MM.1S (cell line): ENCODE data around the gene RAB21.

Source experiments
- DNase-seq: peaks from one replicate; pipeline ENCODE4 v3.0.0-alpha.2; 2015
- H2AFZ ChIP-seq: fragments of 300-600 bp; sonication (generic); 2 replicates; pipeline ENCODE4 v1.6.0; 2016; ENCODE audit warnings: antibody characterized with exemption, low read length
- H3F3A ChIP-seq: fragments of 300-600 bp; sonication (generic); 2 replicates; pipeline ENCODE4 v1.6.1; 2016; ENCODE audit warnings: mild to moderate bottlenecking, antibody characterized with exemption, low read length, moderate library complexity, mixed read lengths; ENCODE audit not compliant: insufficient read depth
- H3K27ac ChIP-seq: fragments of 300-600 bp; sonication (generic); 2 replicates; pipeline ENCODE4 v1.5.1; 2016; ENCODE audit warnings: mild to moderate bottlenecking, low read length
- H3K27me3 ChIP-seq: fragments of 300-600 bp; sonication (generic); replicated peaks from 2 replicates; pipeline ENCODE4 v1.6.0; 2016; ENCODE audit warnings: low read length; ENCODE audit not compliant: insufficient read depth
- H3K36me3 ChIP-seq: fragments of 300-600 bp; sonication (generic); replicated peaks from 2 replicates; pipeline ENCODE4 v1.6.1; 2016; ENCODE audit warnings: mild to moderate bottlenecking, low read length, mixed read lengths; ENCODE audit not compliant: insufficient read depth
- H3K4me1 ChIP-seq: fragments of 300-600 bp; sonication (generic); 2 replicates; pipeline ENCODE4 v1.6.1; 2016; ENCODE audit warnings: low read length, mixed read lengths
- H3K4me2 ChIP-seq: fragments of 300-600 bp; sonication (generic); 2 replicates; pipeline ENCODE4 v1.6.0; 2016; ENCODE audit warnings: low read depth, low read length
- H3K4me3 ChIP-seq: fragments of 300-600 bp; sonication (generic); 2 replicates; pipeline ENCODE4 v1.5.1; 2016; ENCODE audit warnings: low read length, mixed read lengths
- H3K79me2 ChIP-seq: fragments of 300-600 bp; sonication (generic); 2 replicates; pipeline ENCODE4 v1.6.1; 2016; ENCODE audit warnings: mixed run types, low read length, mixed read lengths
- H3K9ac ChIP-seq: fragments of 300-600 bp; sonication (generic); 2 replicates; pipeline ENCODE4 v1.6.1; 2016; ENCODE audit warnings: low read length, mixed read lengths
- H3K9me2 ChIP-seq: fragments of 300-600 bp; sonication (generic); replicated peaks from 2 replicates; pipeline ENCODE4 v1.6.1; 2016; ENCODE audit warnings: mild to moderate bottlenecking, low read length, mixed read lengths; ENCODE audit not compliant: insufficient read depth
- H3K9me3 ChIP-seq: fragments of 300-600 bp; sonication (generic); replicated peaks from 2 replicates; pipeline ENCODE4 v1.6.1; 2016; ENCODE audit warnings: mild to moderate bottlenecking, low read length, mixed read lengths; ENCODE audit not compliant: insufficient read depth
- H4K20me1 ChIP-seq: fragments of 300-600 bp; sonication (generic); 2 replicates; pipeline ENCODE4 v1.6.1; 2016; ENCODE audit warnings: mild to moderate bottlenecking, low read length, moderate library complexity, mixed read lengths; ENCODE audit not compliant: insufficient read depth
- CTCF ChIP-seq: fragments of 300-600 bp; sonication (generic); IDR thresholded peaks from 2 replicates; pipeline ENCODE4 v1.5.1; 2016; ENCODE audit warnings: antibody characterized with exemption, low read length, mixed read lengths
- EZH2 ChIP-seq: fragments of 300-600 bp; sonication (generic); optimal IDR thresholded peaks from 2 replicates; pipeline ENCODE3; 2017; ENCODE audit warnings: low read depth, mild to moderate bottlenecking, antibody characterized with exemption, low read length, mixed read lengths
- EZH2phosphoT487 ChIP-seq: fragments of 300-600 bp; sonication (generic); IDR thresholded peaks from 2 replicates; pipeline ENCODE4 v1.6.1; 2018; ENCODE audit warnings: antibody characterized with exemption, low read length

Gene RAB21

GRCh38 chr12:71848212-71848611 lies 93.5 kb downstream of the RAB21 start:
- no peaks in the 10 kb centered on the region for H3F3A ChIP-seq
- H3K4me3 ChIP-seq, result no peak overlapping the region
- no peaks in the 10 kb centered on the region for H3K9me3 ChIP-seq
- H3K4me2 ChIP-seq, result no peak overlapping the region
- H3K9me2 ChIP-seq, result no peaks in the 10 kb centered on the region
- no peak overlapping the region for H3K9ac ChIP-seq
- no peaks in the 10 kb centered on the region; the same call in 1 of the 2 replicates for H4K20me1 ChIP-seq
- H3K4me1 ChIP-seq, result peaks cover 4% of the 10 kb centered on the region
- H3K27me3 ChIP-seq, result no peaks in the 10 kb centered on the region
- peaks cover 96% of the 10 kb centered on the region for H3K79me2 ChIP-seq
- H2AFZ ChIP-seq, result no peak overlapping the region
- DNase-seq, result no peak
- no peak overlapping the region for H3K27ac ChIP-seq
- no peak for TF ChIP-seq EZH2
- no peak for TF ChIP-seq CTCF
- no peak for TF ChIP-seq EZH2phosphoT487
- no peaks in the 10 kb centered on the region for H3K36me3 ChIP-seq

GRCh38 chr12:71849109-71849851 lies 94.6 kb downstream of the RAB21 start:
- Histone ChIP-seq H3K4me2 (no peak overlapping the region), H3K4me3 (no peak overlapping the region), H3K27me3 (no peaks in the 10 kb centered on the region), H3K9me2 (no peaks in the 10 kb centered on the region), H3K4me1 (peaks cover 4% of the 10 kb centered on the region), H4K20me1 (no peaks in the 10 kb centered on the region; the same call in 1 of the 2 replicates), H3K79me2 (peaks cover 95% of the 10 kb centered on the region), H3K9me3 (no peaks in the 10 kb centered on the region), H3K36me3 (no peaks in the 10 kb centered on the region), H3K9ac (no peak overlapping the region), H3K27ac (no peak overlapping the region), H2AFZ (no peak overlapping the region), H3F3A (no peaks in the 10 kb centered on the region)
- no peak for DNase-seq
- TF ChIP-seq EZH2 (no peak), CTCF (no peak), EZH2phosphoT487 (no peak)
